Bronchial smooth muscle cell (primary cell): ENCODE data around the gene OR2D3. TPM values are rescaled to one million over a fixed set of nuclear protein-coding genes. Genes with fewer than 3 reads are reported as not detected.

ENCODE experiments used
- total RNA-seq: library from RNA; depleted of rRNA; stranded (reverse); fragments of >200 nt; gene quantifications from 2 replicates; pipeline ENCODE4 v1.2.1, GENCODE V29; 2014

The OR2D3 gene
- not detected in 2 replicates for total RNA-seq

GRCh38 chr11:6920702-6921101 is at the start of gene OR2D3:
Gene OR2D3, plus strand, starts transcription at chr11:6921002. Its CDS starts 0 bp downstream, at chr11:6921002.

GRCh38 chr11:6876325-6876724 is 44.5 kb upstream of the OR2D3 start, which contains the start of gene OR10A4:
Gene OR10A4, plus strand, starts transcription at chr11:6876625. Its CDS starts 23 bp downstream, at chr11:6876648.

GRCh38 chr11:6892400-6892799 is 28.4 kb upstream of the OR2D3 start, which contains the start of gene OR2D2:
Gene OR2D2, minus strand, starts transcription at chr11:6892500. Its CDS starts 0 bp downstream, at chr11:6892500.

GRCh38 chr11:6926208-6927029 is 5.6 kb downstream of the OR2D3 start, which contains the start of gene ZNF215:
Gene ZNF215, plus strand, starts transcription at chr11:6926426. Its CDS starts 5,847 bp downstream, at chr11:6932273.

Other genes starting within 250 kb of the OR2D3 start
- 42.8 and 57.2 TPM in 2 replicates for gene MRPL17, start 237.7 kb upstream of the OR2D3 start, total RNA-seq
- 0.16 TPM in 1 of 2 replicates, not detected in the other for gene OR2AG2, start 149.0 kb upstream of the OR2D3 start, total RNA-seq
- gene OR2AG1, start 138.0 kb upstream of the OR2D3 start, total RNA-seq = not detected in 2 replicates
- gene OR6A2, start 121.3 kb upstream of the OR2D3 start, total RNA-seq = 0.09 and 0.16 TPM in 2 replicates
- not detected in 2 replicates for gene OR10A5, start 75.3 kb upstream of the OR2D3 start, total RNA-seq
- gene OR10A2, start 57.9 kb upstream of the OR2D3 start, total RNA-seq = not detected in 2 replicates
- gene OR10A4, start 44.4 kb upstream of the OR2D3 start, total RNA-seq = not detected in 2 replicates
- 0.09 and 0.16 TPM in 2 replicates for gene OR2D2, start 28.5 kb upstream of the OR2D3 start, total RNA-seq
- 1.4 and 3.0 TPM in 2 replicates for gene ZNF215, start 5.4 kb downstream of the OR2D3 start, total RNA-seq
- 8.0 and 19.6 TPM in 2 replicates for gene ZNF214, start 99.3 kb downstream of the OR2D3 start, total RNA-seq
- 0.09 and 0.16 TPM in 2 replicates for gene NLRP14, start 99.5 kb downstream of the OR2D3 start, total RNA-seq
- gene RBMXL2, start 168.0 kb downstream of the OR2D3 start, total RNA-seq = not detected in 2 replicates